WTC11 (cell line): ENCODE measurements around the gene DDX21. TPM values are rescaled to one million over a fixed set of nuclear protein-coding genes. Genes with fewer than 3 reads are reported as not detected.

ENCODE experiments used
- ATAC-seq: fragments of 200-7000 bp; cut with Tn5 transposase; 2 replicates; pipeline ENCODE4 v1.10.0; 2021; ENCODE audit warnings: mild to moderate bottlenecking, moderate library complexity
- CTCF ChIA-PET: fragments of 300-600 bp; sonication (Branson Sonifier 250); formaldehyde crosslinking; loops from one replicate; lab custom pipeline; 2021; ENCODE audit warnings: antibody characterized with exemption; lab: Charles Lee
- POLR2A ChIA-PET: fragments of 350-600 bp; sonication (Branson Sonifier 250); formaldehyde crosslinking; loops from one replicate; lab custom pipeline; 2021; ENCODE audit warnings: antibody characterized with exemption; lab: Charles Lee
- DNase-seq: peaks from one replicate; pipeline ENCODE4 v3.0.0; 2021; ENCODE audit warnings: low spot score
- H3K27ac Mint-ChIP-seq: 2 replicates; pipeline ENCODE4 v1.8.0; 2021; ENCODE audit warnings: mixed read lengths
- H3K27me3 Mint-ChIP-seq: 2 replicates; pipeline ENCODE4 v1.8.0; 2021; ENCODE audit warnings: low read depth, mild to moderate bottlenecking, moderate library complexity, mixed read lengths
- H3K36me3 Mint-ChIP-seq: 2 replicates; pipeline ENCODE4 v1.8.0; 2021; ENCODE audit warnings: mixed read lengths
- H3K4me1 Mint-ChIP-seq: 2 replicates; pipeline ENCODE4 v1.8.0; 2022; ENCODE audit warnings: mixed read lengths
- H3K4me3 Mint-ChIP-seq: 2 replicates; pipeline ENCODE4 v1.8.0; 2021; ENCODE audit warnings: mild to moderate bottlenecking, moderate library complexity, mixed read lengths
- H3K9me3 Mint-ChIP-seq: 2 replicates; pipeline ENCODE4 v1.8.0; 2021; ENCODE audit warnings: mixed read lengths
- E2F5 ChIP-seq: sonication (generic); formaldehyde crosslinking; IDR thresholded peaks from 2 replicates; pipeline ENCODE4 v1.8.1; 2022; ENCODE audit warnings: mild to moderate bottlenecking, moderate library complexity, missing genetic modification reagents
- ETV6 ChIP-seq: sonication (generic); formaldehyde crosslinking; IDR thresholded peaks from 2 replicates; pipeline ENCODE4 v1.8.1; 2022; ENCODE audit warnings: mild to moderate bottlenecking, missing genetic modification reagents
- FOXK1 ChIP-seq: sonication (generic); formaldehyde crosslinking; IDR thresholded peaks from 2 replicates; pipeline ENCODE4 v1.8.0; 2022; ENCODE audit warnings: mild to moderate bottlenecking, moderate library complexity, missing genetic modification reagents
- HMGXB4 ChIP-seq: sonication (generic); formaldehyde crosslinking; IDR thresholded peaks from 2 replicates; pipeline ENCODE4 v1.8.1; 2023; ENCODE audit warnings: mild to moderate bottlenecking, moderate library complexity, missing genetic modification reagents
- KAT7 ChIP-seq: sonication (generic); formaldehyde crosslinking; IDR thresholded peaks from 2 replicates; pipeline ENCODE4 v1.8.1; 2023; ENCODE audit warnings: missing genetic modification reagents, mild to moderate bottlenecking, borderline replicate concordance
- NFATC4 ChIP-seq: fragments of 250-450 bp; sonication (Bioruptor Pico); IDR thresholded peaks from 2 replicates; pipeline ENCODE4 v1.9.0; 2021; ENCODE audit warnings: mild to moderate bottlenecking
- NR1H2 ChIP-seq: sonication (generic); formaldehyde crosslinking; IDR thresholded peaks from 2 replicates; pipeline ENCODE4 v1.9.0; 2021; ENCODE audit warnings: mild to moderate bottlenecking, moderate library complexity, missing genetic modification reagents
- NR2C2 ChIP-seq: sonication (generic); formaldehyde crosslinking; IDR thresholded peaks from 2 replicates; pipeline ENCODE4 v1.8.0; 2022; ENCODE audit warnings: mild to moderate bottlenecking, missing genetic modification reagents
- OVOL2 ChIP-seq: fragments of 250-450 bp; sonication (Bioruptor Pico); IDR thresholded peaks from 2 replicates; pipeline ENCODE4 v1.9.0; 2021; ENCODE audit warnings: mild to moderate bottlenecking, borderline replicate concordance
- RELA ChIP-seq: sonication (generic); formaldehyde crosslinking; IDR thresholded peaks from 2 replicates; pipeline ENCODE4 v1.8.1; 2022; ENCODE audit warnings: missing genetic modification reagents, mild to moderate bottlenecking, borderline replicate concordance
- ZBTB43 ChIP-seq: sonication (generic); formaldehyde crosslinking; IDR thresholded peaks from 2 replicates; pipeline ENCODE4 v1.8.1; 2023; ENCODE audit warnings: mild to moderate bottlenecking, missing genetic modification reagents
- ZNF138 ChIP-seq: sonication (generic); formaldehyde crosslinking; conservative IDR thresholded peaks from 2 replicates; pipeline ENCODE4 v1.8.1; 2022; ENCODE audit warnings: mild to moderate bottlenecking, moderate library complexity, missing genetic modification reagents
- ZNF219 ChIP-seq: sonication (generic); formaldehyde crosslinking; IDR thresholded peaks from 2 replicates; pipeline ENCODE4 v1.8.0; 2023; ENCODE audit warnings: missing genetic modification reagents, mild to moderate bottlenecking, borderline replicate concordance
- ZNF232 ChIP-seq: sonication (generic); formaldehyde crosslinking; IDR thresholded peaks from 2 replicates; pipeline ENCODE4 v1.8.0; 2022; ENCODE audit warnings: mild to moderate bottlenecking, missing genetic modification reagents
- ZNF281 ChIP-seq: sonication (generic); formaldehyde crosslinking; IDR thresholded peaks from 2 replicates; pipeline ENCODE4 v1.8.0; 2023; ENCODE audit warnings: mild to moderate bottlenecking, missing genetic modification reagents
- ZNF416 ChIP-seq: fragments of 250-450 bp; sonication (Bioruptor Pico); IDR thresholded peaks from 2 replicates; pipeline ENCODE4 v1.9.0; 2021; ENCODE audit warnings: mild to moderate bottlenecking, inconsistent platforms
- ZSCAN18 ChIP-seq: fragments of 250-450 bp; sonication (Bioruptor Pico); IDR thresholded peaks from 2 replicates; pipeline ENCODE4 v2.1.2; 2022; ENCODE audit warnings: mild to moderate bottlenecking, moderate library complexity
- total RNA-seq: library from RNA; stranded (reverse); gene quantifications from 3 replicates; pipeline ENCODE4 v1.2.3, GENCODE V29; 2021
- TF ChIP-seq, protein P1 (sequence below): sonication (generic); formaldehyde crosslinking; IDR thresholded peaks from 2 replicates; pipeline ENCODE4 v1.8.0; 2023; ENCODE audit warnings: missing genetic modification reagents
- TF ChIP-seq, protein P2 (sequence below): sonication (generic); formaldehyde crosslinking; IDR thresholded peaks from 2 replicates; pipeline ENCODE4 v1.8.1; 2022; ENCODE audit warnings: missing genetic modification reagents, borderline replicate concordance
- TF ChIP-seq, protein P3 (sequence below): fragments of 250-450 bp; sonication (Bioruptor Pico); IDR thresholded peaks from 2 replicates; pipeline ENCODE4 v1.9.0; 2021; ENCODE audit warnings: moderate library complexity, mild to moderate bottlenecking, inconsistent platforms, borderline replicate concordance
- TF ChIP-seq, protein P4 (sequence below): sonication (generic); formaldehyde crosslinking; IDR thresholded peaks from 2 replicates; pipeline ENCODE4 v1.8.1; 2022; ENCODE audit warnings: low read depth, missing genetic modification reagents, borderline replicate concordance

Gene DDX21
- total RNA-seq, 1 experiment from 2014 or later = 194 TPM

- Mint-ChIP-seq H3K36me3 (peaks cover 45% of the 10 kb centered on the region), H3K27ac (no peak overlapping the region), H3K4me1 (no peaks in the 10 kb centered on the region), H3K27me3 (no peaks in the 10 kb centered on the region), H3K4me3 (no peak overlapping the region)
- POLR2A ChIA-PET = no interaction called here
- TF ChIP-seq, protein P1, sequence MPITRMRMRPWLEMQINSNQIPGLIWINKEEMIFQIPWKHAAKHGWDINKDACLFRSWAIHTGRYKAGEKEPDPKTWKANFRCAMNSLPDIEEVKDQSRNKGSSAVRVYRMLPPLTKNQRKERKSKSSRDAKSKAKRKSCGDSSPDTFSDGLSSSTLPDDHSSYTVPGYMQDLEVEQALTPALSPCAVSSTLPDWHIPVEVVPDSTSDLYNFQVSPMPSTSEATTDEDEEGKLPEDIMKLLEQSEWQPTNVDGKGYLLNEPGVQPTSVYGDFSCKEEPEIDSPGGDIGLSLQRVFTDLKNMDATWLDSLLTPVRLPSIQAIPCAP = no peak
- TF ChIP-seq NR1H2 (CRISPR knock-in tag) (no peak), ZBTB43 (no peak), ZNF232 (CRISPR knock-in tag) (no peak), KAT7 (CRISPR knock-in tag) (no peak)
- TF ChIP-seq, protein P2, sequence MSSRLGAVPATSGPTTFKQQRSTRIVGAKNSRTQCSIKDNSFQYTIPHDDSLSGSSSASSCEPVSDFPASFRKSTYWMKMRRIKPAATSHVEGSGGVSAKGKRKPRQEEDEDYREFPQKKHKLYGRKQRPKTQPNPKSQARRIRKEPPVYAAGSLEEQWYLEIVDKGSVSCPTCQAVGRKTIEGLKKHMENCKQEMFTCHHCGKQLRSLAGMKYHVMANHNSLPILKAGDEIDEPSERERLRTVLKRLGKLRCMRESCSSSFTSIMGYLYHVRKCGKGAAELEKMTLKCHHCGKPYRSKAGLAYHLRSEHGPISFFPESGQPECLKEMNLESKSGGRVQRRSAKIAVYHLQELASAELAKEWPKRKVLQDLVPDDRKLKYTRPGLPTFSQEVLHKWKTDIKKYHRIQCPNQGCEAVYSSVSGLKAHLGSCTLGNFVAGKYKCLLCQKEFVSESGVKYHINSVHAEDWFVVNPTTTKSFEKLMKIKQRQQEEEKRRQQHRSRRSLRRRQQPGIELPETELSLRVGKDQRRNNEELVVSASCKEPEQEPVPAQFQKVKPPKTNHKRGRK (CRISPR knock-in tag) = no peak
- TF ChIP-seq, protein P3, sequence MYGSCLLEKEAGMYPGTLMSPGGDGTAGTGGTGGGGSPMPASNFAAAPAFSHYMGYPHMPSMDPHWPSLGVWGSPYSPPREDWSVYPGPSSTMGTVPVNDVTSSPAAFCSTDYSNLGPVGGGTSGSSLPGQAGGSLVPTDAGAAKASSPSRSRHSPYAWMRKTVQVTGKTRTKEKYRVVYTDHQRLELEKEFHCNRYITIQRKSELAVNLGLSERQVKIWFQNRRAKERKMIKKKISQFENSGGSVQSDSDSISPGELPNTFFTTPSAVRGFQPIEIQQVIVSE (CRISPR knock-in tag) = no peak
- TF ChIP-seq, all 79 proteins: peak for 0
- DNase-seq = no peak
- CTCF ChIA-PET = no interaction called here
- no peak for ATAC-seq
- H3K9me3 Mint-ChIP-seq = no peaks in the 10 kb centered on the region
Measured at GRCh38 chr10:69014171-69014570, 58.2 kb downstream of the DDX21 start.

DNA sequence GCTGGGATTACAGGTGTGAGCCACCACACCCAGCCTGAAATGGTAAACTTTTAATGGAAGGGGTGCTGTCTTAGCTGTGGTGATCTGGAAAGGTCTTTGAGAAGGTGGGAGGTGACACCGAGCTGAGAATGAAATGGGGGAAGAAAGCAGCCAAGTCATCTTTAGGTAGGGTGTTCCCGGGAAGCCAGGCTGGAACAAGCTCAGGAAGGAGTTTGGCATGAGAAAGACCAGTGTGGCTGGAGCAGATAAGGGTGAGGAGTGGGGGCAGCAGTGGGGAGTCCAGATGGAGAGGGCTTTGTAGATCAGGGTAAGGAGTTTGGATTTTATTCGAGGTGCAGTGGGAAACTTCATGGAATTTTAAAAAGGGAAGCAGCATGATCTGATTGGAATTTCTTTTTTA is 62.6 kb downstream of the DDX21 start:
- H3K9me3 Mint-ChIP-seq = no peaks in the 10 kb centered on the region
- no peaks in the 10 kb centered on the region for H3K4me1 Mint-ChIP-seq
- ChIA-PET POLR2A (no interaction called here), CTCF (no interaction called here)
- H3K27ac Mint-ChIP-seq = peak overlapping the region; percentile 29; the same call in 1 of the 2 replicates
- DNase-seq (no peak), ATAC-seq (no peak)
- peaks cover 22% of the 10 kb centered on the region for H3K36me3 Mint-ChIP-seq
- H3K27me3 Mint-ChIP-seq = no peaks in the 10 kb centered on the region; the same call in 1 of the 2 replicates
- H3K4me3 Mint-ChIP-seq = no peak overlapping the region
- TF ChIP-seq ZNF219 (no peak), NR2C2 (no peak), ZBTB43 (no peak), ZSCAN18 (CRISPR knock-in tag) (no peak), ETV6 (CRISPR knock-in tag) (no peak), NFATC4 (CRISPR knock-in tag) (no peak), ZNF138 (CRISPR knock-in tag) (no peak), OVOL2 (CRISPR knock-in tag) (no peak), E2F5 (CRISPR knock-in tag) (no peak), FOXK1 (CRISPR knock-in tag) (no peak), HMGXB4 (no peak), ZNF416 (CRISPR knock-in tag) (no peak), RELA (CRISPR knock-in tag) (no peak), ZNF281 (CRISPR knock-in tag) (no peak)
- TF ChIP-seq, protein P4, sequence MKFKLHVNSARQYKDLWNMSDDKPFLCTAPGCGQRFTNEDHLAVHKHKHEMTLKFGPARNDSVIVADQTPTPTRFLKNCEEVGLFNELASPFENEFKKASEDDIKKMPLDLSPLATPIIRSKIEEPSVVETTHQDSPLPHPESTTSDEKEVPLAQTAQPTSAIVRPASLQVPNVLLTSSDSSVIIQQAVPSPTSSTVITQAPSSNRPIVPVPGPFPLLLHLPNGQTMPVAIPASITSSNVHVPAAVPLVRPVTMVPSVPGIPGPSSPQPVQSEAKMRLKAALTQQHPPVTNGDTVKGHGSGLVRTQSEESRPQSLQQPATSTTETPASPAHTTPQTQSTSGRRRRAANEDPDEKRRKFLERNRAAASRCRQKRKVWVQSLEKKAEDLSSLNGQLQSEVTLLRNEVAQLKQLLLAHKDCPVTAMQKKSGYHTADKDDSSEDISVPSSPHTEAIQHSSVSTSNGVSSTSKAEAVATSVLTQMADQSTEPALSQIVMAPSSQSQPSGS (CRISPR knock-in tag) = no peak
